Fibroblast of skin of left quadriceps (primary cell): Measurements from ENCODE around the gene CLEC3B.
"Not testable (repeated sequence)": the region's sequence is repeated elsewhere in the genome, so short reads cannot be mapped to it uniquely, and the experiment has no call there.

Experiments used
- DNase-seq, 2 experiments: peaks; one replicate each; pipeline ENCODE4 v3.0.0-alpha.2; 2013; ENCODE audit warnings: low read depth in 2 of 2

The CLEC3B gene

GRCh38 chr3:45035441-45036301, 9.6 kb downstream of the CLEC3B start:
- no peak for DNase-seq

GRCh38 chr3:45037720-45038455, 11.8 kb downstream of the CLEC3B start:
- DNase-seq: peak; percentile 85 to 86

- DNase-seq: no peak
Observed at GRCh38 chr3:45041666-45042065, 15.6 kb downstream of the CLEC3B start.

GRCh38 chr3:45042162-45042561, 16.1 kb downstream of the CLEC3B start:
- DNase-seq: no peak

- DNase-seq: peak; percentile 84 to 85
Observed at GRCh38 chr3:45043728-45044299, 17.7 kb downstream of the CLEC3B start.

GRCh38 chr3:45048244-45048643, 22.1 kb downstream of the CLEC3B start:
- DNase-seq: no peak

GRCh38 chr3:45049807-45050206, 23.7 kb downstream of the CLEC3B start:
- no peak for DNase-seq

- no peak for DNase-seq
Observed at GRCh38 chr3:45051685-45052084, 25.6 kb downstream of the CLEC3B start.

GRCh38 chr3:45053805-45054195, 27.7 kb downstream of the CLEC3B start:
- DNase-seq: not testable (repeated sequence)

- peak; percentile 60 to 68 for DNase-seq
Observed at GRCh38 chr3:45054196-45054857, 28.2 kb downstream of the CLEC3B start.

GRCh38 chr3:45055032-45055410, 28.9 kb downstream of the CLEC3B start:
- DNase-seq: peak; percentile 58 to 62

- DNase-seq: peak; percentile 58 to 64
Observed at GRCh38 chr3:45055411-45056143, 29.5 kb downstream of the CLEC3B start.

GRCh38 chr3:45056608-45057301, 30.7 kb downstream of the CLEC3B start:
- DNase-seq: no peak

GRCh38 chr3:45057557-45057956, 31.5 kb downstream of the CLEC3B start:
- DNase-seq: no peak

GRCh38 chr3:45059132-45059531, 33.0 kb downstream of the CLEC3B start:
- no peak for DNase-seq

- no peak for DNase-seq
Observed at GRCh38 chr3:45060165-45060892, 34.2 kb downstream of the CLEC3B start.

GRCh38 chr3:45062697-45063070, 36.6 kb downstream of the CLEC3B start:
- DNase-seq: no peak

GRCh38 chr3:45064512-45065372, 38.6 kb downstream of the CLEC3B start:
- DNase-seq: peak; percentile 36 to 45

- DNase-seq: no peak
Observed at GRCh38 chr3:45065373-45065720, 39.2 kb downstream of the CLEC3B start.
